ENCODE measurements around the gene HMGXB3. TPM values are rescaled to one million over a fixed set of nuclear protein-coding genes. Genes with fewer than 3 reads are reported as not detected.

The HMGXB3 gene
- total and polyA plus RNA-seq, 5 donors from 2014 or later, result 11.0 to 51.5 (median 12.7) TPM

DNA sequence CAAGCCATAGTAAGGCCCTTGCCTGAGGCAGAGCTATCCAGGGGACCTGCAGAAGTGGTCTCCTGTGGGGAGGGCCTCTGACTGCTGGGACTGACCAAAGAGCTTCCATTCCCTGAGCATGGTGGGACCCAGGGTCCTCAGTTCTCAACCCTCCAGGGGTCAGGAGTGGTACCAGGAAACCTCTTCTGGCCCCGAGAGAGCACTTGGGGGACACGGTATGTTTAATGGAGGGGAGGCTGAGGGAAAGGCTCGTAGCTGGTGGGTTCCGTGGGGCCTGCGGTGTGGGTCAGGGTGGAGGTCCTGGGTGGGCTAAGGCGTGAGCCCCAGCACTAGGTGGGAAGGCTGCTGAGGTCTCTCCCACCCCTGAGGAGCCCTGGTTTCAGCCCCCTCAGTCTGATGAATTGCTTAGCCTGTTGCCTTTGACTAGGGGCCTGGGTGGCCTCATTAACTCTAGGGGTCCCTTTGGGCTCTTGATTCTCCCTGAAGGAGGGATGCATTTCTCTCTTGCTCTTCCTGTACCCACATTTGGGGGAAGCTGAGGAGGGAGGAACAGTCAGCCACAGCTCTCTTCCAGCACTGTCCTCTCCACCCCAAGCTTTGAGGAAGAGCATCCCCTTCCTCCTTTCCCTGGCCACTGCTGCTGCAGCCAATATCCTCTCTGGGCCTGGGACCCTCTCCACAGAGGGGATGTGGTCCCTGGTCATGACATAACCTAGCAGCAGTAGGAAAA, 51.9 kb downstream of the HMGXB3 start:
- Histone ChIP-seq H3K27ac (ENCODE audit: insufficient read depth, low read length, poor library complexity, severe bottlenecking) (no peak overlapping the region), H3K36me3 (ENCODE audit: control insufficient read depth, insufficient read depth, low read length) (peaks cover 69% of the 10 kb centered on the region), H3K4me3 (ENCODE audit: low read depth, low read length) (no peak overlapping the region), H3K4me1 (ENCODE audit: control insufficient read depth, insufficient read depth, low read length, poor library complexity, severe bottlenecking) (no peaks in the 10 kb centered on the region), H3K9me3 (ENCODE audit: control insufficient read depth in 2 of 2, low read length in 2 of 2) (no peaks in the 10 kb centered on the region), H3K27me3 (ENCODE audit: control insufficient read depth, insufficient read depth, low read length) (no peaks in the 10 kb centered on the region)
- peak overlapping the region in 1 of 3 donors; percentile 79 for H3K27ac Mint-ChIP-seq
- H3K27me3 Mint-ChIP-seq, result no peaks in the 10 kb centered on the region
- no peaks in the 10 kb centered on the region for H3K9me3 Mint-ChIP-seq
- H3K36me3 Mint-ChIP-seq, result peaks cover 56% of the 10 kb centered on the region
- DNase-seq (no peak), ATAC-seq (ENCODE audit: low read depth in 2 of 2) (no peak)
- no peaks in the 10 kb centered on the region for H3K4me1 Mint-ChIP-seq
- peak overlapping the region in 1 of 4 donors; percentile 84 for H3K4me3 Mint-ChIP-seq

DNA sequence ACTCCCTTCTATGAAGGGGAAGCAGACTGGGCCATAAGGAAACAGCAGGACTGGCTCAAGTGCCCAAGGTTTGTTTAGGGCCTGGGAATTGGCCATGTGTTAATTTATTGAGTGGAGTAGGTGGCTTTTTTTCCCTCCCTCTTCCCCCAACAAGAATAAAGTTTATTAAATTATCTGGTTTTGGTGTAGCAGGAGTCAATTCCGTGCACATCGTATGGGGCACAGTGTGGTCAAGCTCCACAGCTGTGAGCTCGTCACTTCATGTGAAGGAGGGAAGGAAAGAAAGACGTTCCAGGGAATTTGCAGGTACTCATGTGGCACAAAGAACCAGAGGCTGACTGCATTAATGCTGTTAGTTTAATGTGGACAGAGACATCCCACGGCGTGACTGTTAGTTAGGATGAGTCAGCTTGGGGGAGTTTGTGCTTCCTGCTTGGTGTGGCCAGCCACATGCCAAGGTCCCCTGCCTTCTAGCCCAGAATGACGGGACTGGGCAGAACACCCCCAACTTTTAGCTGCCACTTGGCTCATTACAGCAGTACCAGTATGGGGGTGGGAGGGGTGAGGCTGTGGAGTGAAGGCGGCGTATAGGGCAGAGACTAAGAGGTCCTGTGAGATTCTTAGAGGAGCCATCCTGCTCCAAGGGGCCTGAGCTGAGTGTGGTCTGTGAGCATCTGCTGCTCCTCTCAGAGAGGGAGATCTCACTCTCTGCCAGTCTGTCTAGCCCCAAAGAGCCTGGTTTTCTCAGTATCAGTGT, 52.6 kb downstream of the HMGXB3 start:
- Mint-ChIP-seq H3K36me3 (peaks cover 50% of the 10 kb centered on the region), H3K9me3 (no peaks in the 10 kb centered on the region), H3K4me1 (no peaks in the 10 kb centered on the region), H3K27me3 (no peaks in the 10 kb centered on the region), H3K4me3 (no peak overlapping the region), H3K27ac (peak overlapping the region in 1 of 3 donors; percentile 79)
- no peak for DNase-seq
- H3K4me3 ChIP-seq (ENCODE audit: low read depth, low read length), result no peak overlapping the region
- H3K27me3 ChIP-seq (ENCODE audit: control insufficient read depth, insufficient read depth, low read length), result no peaks in the 10 kb centered on the region
- no peaks in the 10 kb centered on the region for H3K4me1 ChIP-seq (ENCODE audit: control insufficient read depth, insufficient read depth, low read length, poor library complexity, severe bottlenecking)
- ATAC-seq (ENCODE audit: low read depth in 2 of 2), result no peak
- H3K9me3 ChIP-seq (ENCODE audit: control insufficient read depth in 2 of 2, low read length in 2 of 2), result no peaks in the 10 kb centered on the region
- peaks cover 63% of the 10 kb centered on the region for H3K36me3 ChIP-seq (ENCODE audit: control insufficient read depth, insufficient read depth, low read length)
- no peak overlapping the region for H3K27ac ChIP-seq (ENCODE audit: insufficient read depth, low read length, poor library complexity, severe bottlenecking)

DNA sequence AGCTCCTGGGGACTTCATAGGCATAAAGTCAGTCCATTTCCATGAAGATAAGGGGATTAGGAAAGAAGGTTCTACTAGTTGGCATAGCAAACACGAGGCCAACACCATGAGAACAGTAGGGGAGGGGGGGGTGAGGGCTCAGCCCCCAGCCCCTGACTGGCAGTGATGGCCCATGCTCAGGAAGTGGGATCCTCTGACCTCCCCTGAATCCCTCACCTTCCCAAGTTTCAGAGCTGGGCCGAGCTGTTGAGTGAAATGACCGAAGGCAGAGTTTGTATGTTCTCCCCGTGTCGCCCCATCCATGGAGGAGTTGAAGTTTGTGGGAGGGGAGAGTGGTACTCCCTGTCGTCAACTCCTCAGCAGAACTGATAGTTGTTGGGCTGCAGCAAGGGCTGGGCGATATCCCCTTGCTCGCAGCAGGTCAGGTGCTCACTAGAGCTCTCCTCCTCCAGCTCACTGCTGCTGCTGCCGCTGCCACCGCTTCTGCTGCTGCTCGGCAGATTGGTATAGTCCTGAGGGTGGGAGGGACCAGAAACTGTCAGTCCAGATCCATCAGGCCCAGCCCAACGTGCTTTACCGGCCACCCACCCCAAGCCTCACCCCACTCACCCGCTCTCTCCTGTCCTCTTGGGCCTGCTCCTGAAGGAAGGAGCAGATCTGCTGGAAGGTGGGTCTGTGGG, 53.3 kb downstream of the HMGXB3 start:
- Mint-ChIP-seq H3K4me3 (no peak overlapping the region), H3K4me1 (no peaks in the 10 kb centered on the region), H3K36me3 (peaks cover 43% of the 10 kb centered on the region), H3K9me3 (no peaks in the 10 kb centered on the region), H3K27ac (no peak overlapping the region), H3K27me3 (no peaks in the 10 kb centered on the region)
- Histone ChIP-seq H3K27ac (ENCODE audit: insufficient read depth, low read length, poor library complexity, severe bottlenecking) (no peak overlapping the region), H3K36me3 (ENCODE audit: control insufficient read depth, insufficient read depth, low read length) (peaks cover 56% of the 10 kb centered on the region), H3K9me3 (ENCODE audit: control insufficient read depth in 2 of 2, low read length in 2 of 2) (no peaks in the 10 kb centered on the region), H3K27me3 (ENCODE audit: control insufficient read depth, insufficient read depth, low read length) (no peaks in the 10 kb centered on the region), H3K4me3 (ENCODE audit: low read depth, low read length) (no peak overlapping the region), H3K4me1 (ENCODE audit: control insufficient read depth, insufficient read depth, low read length, poor library complexity, severe bottlenecking) (no peaks in the 10 kb centered on the region)
- DNase-seq (no peak), ATAC-seq (ENCODE audit: low read depth in 2 of 2) (no peak)

DNA sequence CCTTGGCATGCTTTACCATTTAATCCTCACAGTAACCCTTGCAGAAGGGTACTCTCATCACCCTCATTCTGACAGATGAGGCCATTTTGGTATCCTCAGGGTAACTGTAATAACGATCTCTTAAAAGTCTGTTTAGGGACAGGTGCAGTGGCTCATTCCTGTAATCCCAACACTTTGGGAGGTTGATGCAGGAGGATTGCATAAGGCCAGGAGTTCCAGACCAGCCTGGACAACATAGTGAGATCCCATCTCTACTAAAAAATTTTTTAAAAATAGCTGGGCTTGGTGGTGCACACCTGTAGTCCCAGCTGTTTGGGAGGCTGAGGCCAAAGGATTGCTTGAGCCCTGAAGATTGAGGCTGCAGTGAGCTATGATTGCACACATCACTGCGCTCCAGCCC, 54.0 kb downstream of the HMGXB3 start:
- no peaks in the 10 kb centered on the region for H3K9me3 ChIP-seq (ENCODE audit: control insufficient read depth in 2 of 2, low read length in 2 of 2)
- Mint-ChIP-seq H3K4me1 (no peaks in the 10 kb centered on the region), H3K36me3 (peaks cover 36% of the 10 kb centered on the region), H3K27me3 (no peaks in the 10 kb centered on the region), H3K4me3 (no peak overlapping the region), H3K27ac (no peak overlapping the region), H3K9me3 (no peaks in the 10 kb centered on the region)
- no peak for DNase-seq
- no peaks in the 10 kb centered on the region for H3K4me1 ChIP-seq (ENCODE audit: control insufficient read depth, insufficient read depth, low read length, poor library complexity, severe bottlenecking)
- no peak overlapping the region for H3K27ac ChIP-seq (ENCODE audit: insufficient read depth, low read length, poor library complexity, severe bottlenecking)
- peaks cover 49% of the 10 kb centered on the region for H3K36me3 ChIP-seq (ENCODE audit: control insufficient read depth, insufficient read depth, low read length)
- no peak for ATAC-seq (ENCODE audit: low read depth in 2 of 2)
- no peaks in the 10 kb centered on the region for H3K27me3 ChIP-seq (ENCODE audit: control insufficient read depth, insufficient read depth, low read length)
- no peak overlapping the region for H3K4me3 ChIP-seq (ENCODE audit: low read depth, low read length)

DNA sequence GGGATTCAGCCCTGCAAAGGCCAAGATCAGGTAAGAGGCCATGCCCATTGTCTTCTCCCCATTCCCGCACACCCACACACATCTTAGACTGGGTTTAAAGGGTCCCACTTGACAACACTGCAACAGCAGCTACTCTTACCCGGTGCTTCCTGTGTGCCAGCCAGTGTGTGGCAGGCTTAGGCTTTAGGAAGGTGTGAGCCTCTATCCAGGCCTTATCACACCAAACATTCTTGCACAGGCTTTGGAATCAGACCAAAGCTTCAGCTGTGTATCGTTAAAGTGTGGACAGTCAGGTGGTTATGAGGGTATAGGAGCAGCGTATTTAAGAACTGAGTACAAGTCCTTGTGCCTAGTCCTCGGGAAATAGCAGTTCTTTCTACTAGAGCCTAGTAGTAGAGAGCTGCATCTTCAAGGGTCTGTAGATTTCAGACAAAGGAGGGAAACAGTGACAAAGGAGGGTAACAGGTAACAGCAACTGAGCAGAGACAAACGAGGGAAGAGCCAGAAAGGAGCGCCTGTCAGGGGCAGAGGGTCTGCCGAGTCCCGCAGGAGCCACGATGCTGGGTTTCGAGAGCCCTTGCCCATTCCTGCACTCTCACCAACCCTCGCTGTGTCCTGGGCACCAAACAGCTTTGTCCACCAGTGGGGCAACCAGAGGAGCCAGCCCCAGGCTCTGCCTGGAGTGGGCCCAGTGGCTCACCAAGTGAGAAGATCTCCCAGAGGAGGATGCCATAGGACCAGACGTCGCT, 55.0 kb downstream of the HMGXB3 start:
- Histone ChIP-seq H3K4me1 (ENCODE audit: control insufficient read depth, insufficient read depth, low read length, poor library complexity, severe bottlenecking) (no peaks in the 10 kb centered on the region), H3K27me3 (ENCODE audit: control insufficient read depth, insufficient read depth, low read length) (no peaks in the 10 kb centered on the region), H3K36me3 (ENCODE audit: control insufficient read depth, insufficient read depth, low read length) (peaks cover 39% of the 10 kb centered on the region), H3K27ac (ENCODE audit: insufficient read depth, low read length, poor library complexity, severe bottlenecking) (no peak overlapping the region), H3K9me3 (ENCODE audit: control insufficient read depth in 2 of 2, low read length in 2 of 2) (no peaks in the 10 kb centered on the region), H3K4me3 (ENCODE audit: low read depth, low read length) (no peak overlapping the region)
- Mint-ChIP-seq H3K4me3 (peak overlapping the region in 1 of 4 donors; percentile 69), H3K36me3 (peaks cover 32% of the 10 kb centered on the region), H3K9me3 (no peaks in the 10 kb centered on the region), H3K27ac (peak overlapping the region in 1 of 3 donors; percentile 64), H3K4me1 (no peaks in the 10 kb centered on the region), H3K27me3 (no peaks in the 10 kb centered on the region)
- DNase-seq, result no peak
- ATAC-seq (ENCODE audit: low read depth in 2 of 2), result no peak

DNA sequence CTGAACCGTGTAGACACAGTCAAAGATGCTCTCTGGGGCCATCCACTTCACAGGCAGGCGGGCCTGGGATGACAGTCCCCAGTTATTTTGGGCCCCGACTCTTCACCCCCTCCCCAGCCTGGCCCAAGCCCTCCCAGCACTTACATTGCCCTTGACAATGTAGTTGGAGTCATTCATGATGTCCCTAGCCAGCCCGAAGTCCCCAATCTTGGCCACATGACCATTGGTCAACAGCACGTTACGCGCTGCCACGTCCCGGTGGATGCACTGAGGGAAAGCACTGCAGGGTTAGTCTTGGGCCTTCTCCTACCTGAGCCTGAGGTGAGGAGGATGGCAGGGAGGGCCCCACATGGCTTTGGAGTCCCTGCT, 55.5 kb downstream of the HMGXB3 start:
- Mint-ChIP-seq H3K27ac (no peak overlapping the region), H3K9me3 (no peaks in the 10 kb centered on the region), H3K4me1 (no peaks in the 10 kb centered on the region), H3K36me3 (peaks cover 29% of the 10 kb centered on the region), H3K27me3 (no peaks in the 10 kb centered on the region), H3K4me3 (no peak overlapping the region)
- Histone ChIP-seq H3K36me3 (ENCODE audit: control insufficient read depth, insufficient read depth, low read length) (peaks cover 34% of the 10 kb centered on the region), H3K9me3 (ENCODE audit: control insufficient read depth in 2 of 2, low read length in 2 of 2) (no peaks in the 10 kb centered on the region), H3K4me1 (ENCODE audit: control insufficient read depth, insufficient read depth, low read length, poor library complexity, severe bottlenecking) (no peaks in the 10 kb centered on the region), H3K27ac (ENCODE audit: insufficient read depth, low read length, poor library complexity, severe bottlenecking) (no peak overlapping the region), H3K27me3 (ENCODE audit: control insufficient read depth, insufficient read depth, low read length) (no peaks in the 10 kb centered on the region), H3K4me3 (ENCODE audit: low read depth, low read length) (no peak overlapping the region)
- no peak for ATAC-seq (ENCODE audit: low read depth in 2 of 2)
- no peak for DNase-seq

DNA sequence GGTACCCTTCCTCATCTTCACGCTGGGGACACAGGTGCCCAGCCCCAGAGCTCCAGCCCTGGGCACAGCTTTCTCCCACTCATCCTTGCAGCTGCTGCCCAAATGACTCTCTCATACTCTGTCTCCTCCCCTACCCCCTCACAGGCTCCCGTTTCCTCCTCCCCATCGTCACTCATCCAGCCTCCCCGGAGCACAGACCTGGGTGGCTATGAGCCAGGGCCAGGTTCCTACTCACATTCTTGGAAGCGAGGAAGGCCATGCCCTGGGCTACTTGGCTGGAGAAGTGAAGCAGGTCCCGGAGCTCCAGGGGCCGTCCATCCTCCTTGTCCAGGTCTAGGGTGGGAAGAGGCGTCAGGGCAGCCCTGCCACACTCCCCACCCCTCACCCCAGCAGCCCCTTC, 56.5 kb downstream of the HMGXB3 start:
- no peaks in the 10 kb centered on the region for H3K9me3 ChIP-seq (ENCODE audit: control insufficient read depth in 2 of 2, low read length in 2 of 2)
- Mint-ChIP-seq H3K4me3 (no peak overlapping the region), H3K27me3 (no peaks in the 10 kb centered on the region), H3K27ac (no peak overlapping the region), H3K36me3 (peaks cover 19% of the 10 kb centered on the region), H3K4me1 (no peaks in the 10 kb centered on the region), H3K9me3 (no peaks in the 10 kb centered on the region)
- H3K27ac ChIP-seq (ENCODE audit: insufficient read depth, low read length, poor library complexity, severe bottlenecking), result no peak overlapping the region
- H3K36me3 ChIP-seq (ENCODE audit: control insufficient read depth, insufficient read depth, low read length), result peaks cover 24% of the 10 kb centered on the region
- H3K4me3 ChIP-seq (ENCODE audit: low read depth, low read length), result no peak overlapping the region
- no peaks in the 10 kb centered on the region for H3K27me3 ChIP-seq (ENCODE audit: control insufficient read depth, insufficient read depth, low read length)
- H3K4me1 ChIP-seq (ENCODE audit: control insufficient read depth, insufficient read depth, low read length, poor library complexity, severe bottlenecking), result no peaks in the 10 kb centered on the region
- DNase-seq, result no peak
- ATAC-seq (ENCODE audit: low read depth in 2 of 2), result no peak

All from CD4-positive, CD25-positive, alpha-beta regulatory T cell (primary cell).